ENCODE measurements around the gene SLC25A10. TPM values are rescaled to one million over a fixed set of nuclear protein-coding genes. Genes with fewer than 3 reads are reported as not detected.

The SLC25A10 gene
- polyA plus RNA-seq (2012; ENCODE audit: insufficient read length, low read depth): 71.9 TPM

GRCh38 chr17:81711814-81712467 is at the start of gene SLC25A10:
Gene SLC25A10, plus strand, starts transcription at chr17:81712284. Its CDS starts 143 bp downstream, at chr17:81712427.
- TF ChIP-seq TAF1 (IDR thresholded peaks at IDR 0.05; ENCODE audit: borderline replicate concordance, insufficient read depth, low read length): peak; percentile 64; the same call in 1 of the 2 replicates
- TF ChIP-seq POLR2AphosphoS5 (IDR thresholded peaks at IDR 0.05; ENCODE audit: low read depth, low read length): no peak

GRCh38 chr17:81664051-81664470 is 48.0 kb upstream of the SLC25A10 start:
- TF ChIP-seq REST (IDR thresholded peaks at IDR 0.05; ENCODE audit: insufficient read depth in 1 of 2, low read depth in 2 of 2, low read length in 2 of 2) (no peak), SIN3A (IDR thresholded peaks at IDR 0.05; ENCODE audit: borderline replicate concordance, insufficient read depth, low read length) (no peak), TAF1 (IDR thresholded peaks at IDR 0.05; ENCODE audit: borderline replicate concordance, insufficient read depth, low read length) (no peak), POLR2AphosphoS5 (IDR thresholded peaks at IDR 0.05; ENCODE audit: low read depth, low read length) (no peak), FOXP2 (optimal IDR thresholded peaks at IDR 0.05; ENCODE audit: borderline replicate concordance, extremely low read depth, extremely low read length, insufficient read depth) (no peak)

GRCh38 chr17:81665205-81666091 is 46.6 kb upstream of the SLC25A10 start:
- TF ChIP-seq TAF1 (IDR thresholded peaks at IDR 0.05; ENCODE audit: borderline replicate concordance, insufficient read depth, low read length) (peak; percentile 69; the same call in 1 of the 2 replicates), POLR2AphosphoS5 (IDR thresholded peaks at IDR 0.05; ENCODE audit: low read depth, low read length) (0 out of 2 replicates have a peak, but pooled peaks have one; percentile 34), REST (IDR thresholded peaks at IDR 0.05; ENCODE audit: insufficient read depth in 1 of 2, low read depth in 2 of 2, low read length in 2 of 2) (no peak)

- no peak for TF ChIP-seq FOXP2 (optimal IDR thresholded peaks at IDR 0.05; ENCODE audit: borderline replicate concordance, extremely low read depth, extremely low read length, insufficient read depth)
- TF ChIP-seq POLR2AphosphoS5 (IDR thresholded peaks at IDR 0.05; ENCODE audit: low read depth, low read length): no peak
- TF ChIP-seq TAF1 (IDR thresholded peaks at IDR 0.05; ENCODE audit: borderline replicate concordance, insufficient read depth, low read length): no peak
- TF ChIP-seq SIN3A (IDR thresholded peaks at IDR 0.05; ENCODE audit: borderline replicate concordance, insufficient read depth, low read length): no peak
- no peak for TF ChIP-seq REST (IDR thresholded peaks at IDR 0.05; ENCODE audit: insufficient read depth in 1 of 2, low read depth in 2 of 2, low read length in 2 of 2)
These were observed 46.1 kb upstream of the SLC25A10 start for GRCh38 chr17:81666092-81666341.

GRCh38 chr17:81666342-81667191 is 45.5 kb upstream of the SLC25A10 start, which contains the start of the genes CCDC137 and OXLD1:
Gene CCDC137, plus strand, starts transcription at chr17:81666737. Its CDS starts 30 bp downstream, at chr17:81666767.
Gene OXLD1, minus strand, starts transcription at chr17:81666605. Its CDS starts 28 bp downstream, at chr17:81666577.
- peak; percentile 96 for TF ChIP-seq FOXP2 (optimal IDR thresholded peaks at IDR 0.05; ENCODE audit: borderline replicate concordance, extremely low read depth, extremely low read length, insufficient read depth)
- peak in 1 of 2 experiments; percentile 42; a peak in 1 of 4 replicates for TF ChIP-seq REST (IDR thresholded peaks at IDR 0.05; ENCODE audit: insufficient read depth in 1 of 2, low read depth in 2 of 2, low read length in 2 of 2)
- peak; percentile 98 for TF ChIP-seq TAF1 (IDR thresholded peaks at IDR 0.05; ENCODE audit: borderline replicate concordance, insufficient read depth, low read length)
- TF ChIP-seq POLR2AphosphoS5 (IDR thresholded peaks at IDR 0.05; ENCODE audit: low read depth, low read length): peak; percentile 82; the same call in 1 of the 2 replicates
- no peak; the same call in 1 of the 2 replicates for TF ChIP-seq SIN3A (IDR thresholded peaks at IDR 0.05; ENCODE audit: borderline replicate concordance, insufficient read depth, low read length)
